Measurements from ENCODE around the gene KCNIP1.

GRCh38 chr5:170545811-170546210, 42.0 kb downstream of the KCNIP1 start:
- TF ChIP-seq CTCF (IDR thresholded peaks at IDR 0.05; ENCODE audit: low read depth, low read length) (no peak), POLR2A (IDR thresholded peaks at IDR 0.05; ENCODE audit: extremely low read depth, insufficient read length) (no peak), MYC (IDR thresholded peaks at IDR 0.05; ENCODE audit: low read depth, low read length) (no peak), MAX (IDR thresholded peaks at IDR 0.05; ENCODE audit: low read depth, low read length) (no peak)

Measured in NB4 (cell line).